Skeletal muscle satellite cell (primary cell): ENCODE measurements around the gene MB21D2.
A peak's percentile ranks its signal among the peaks of the same experiment; 100 is the strongest.

Source experiments
- H3K27me3 ChIP-seq: 2 replicates; pipeline ENCODE4 v1.7.0; 2013; ENCODE audit warnings: low read length; ENCODE audit not compliant: control insufficient read depth, insufficient read depth
- H3K36me3 ChIP-seq: 2 replicates; pipeline ENCODE4 v1.7.0; 2013; ENCODE audit warnings: mild to moderate bottlenecking, control low read depth, low read length; ENCODE audit not compliant: insufficient read depth
- H3K4me1 ChIP-seq: 2 replicates; pipeline ENCODE4 v1.7.0; 2013; ENCODE audit warnings: low read length; ENCODE audit not compliant: control insufficient read depth, insufficient read depth
- H3K4me2 ChIP-seq: 2 replicates; pipeline ENCODE4 v1.7.0; 2013; ENCODE audit warnings: mild to moderate bottlenecking, low read length
- H3K4me3 ChIP-seq: 2 replicates; pipeline ENCODE4 v1.7.0; 2013; ENCODE audit warnings: low read length
- H3K9ac ChIP-seq: 2 replicates; pipeline ENCODE4 v1.7.0; 2013; ENCODE audit warnings: mild to moderate bottlenecking, low read depth, low read length, moderate library complexity
- H3K9me3 ChIP-seq: replicated peaks from 2 replicates; pipeline ENCODE4 v1.7.0; 2013; ENCODE audit warnings: mild to moderate bottlenecking, control low read depth, low read length

MB21D2 gene

GRCh38 chr3:192887701-192888100 lies 30.0 kb downstream of the MB21D2 start:
- H3K4me2 ChIP-seq: no peak overlapping the region
- H3K4me1 ChIP-seq: peaks cover 70% of the 10 kb centered on the region
- no peak overlapping the region for H3K4me3 ChIP-seq
- H3K9ac ChIP-seq: no peak overlapping the region
- H3K27me3 ChIP-seq: no peaks in the 10 kb centered on the region
- no peaks in the 10 kb centered on the region for H3K9me3 ChIP-seq
- no peaks in the 10 kb centered on the region for H3K36me3 ChIP-seq

GRCh38 chr3:192887047-192887446 lies 30.6 kb downstream of the MB21D2 start:
- Histone ChIP-seq H3K9me3 (no peaks in the 10 kb centered on the region), H3K4me3 (no peak overlapping the region), H3K27me3 (no peaks in the 10 kb centered on the region), H3K4me2 (peak overlapping the region; percentile 43), H3K36me3 (no peaks in the 10 kb centered on the region), H3K4me1 (peaks cover 68% of the 10 kb centered on the region), H3K9ac (no peak overlapping the region)

DNA sequence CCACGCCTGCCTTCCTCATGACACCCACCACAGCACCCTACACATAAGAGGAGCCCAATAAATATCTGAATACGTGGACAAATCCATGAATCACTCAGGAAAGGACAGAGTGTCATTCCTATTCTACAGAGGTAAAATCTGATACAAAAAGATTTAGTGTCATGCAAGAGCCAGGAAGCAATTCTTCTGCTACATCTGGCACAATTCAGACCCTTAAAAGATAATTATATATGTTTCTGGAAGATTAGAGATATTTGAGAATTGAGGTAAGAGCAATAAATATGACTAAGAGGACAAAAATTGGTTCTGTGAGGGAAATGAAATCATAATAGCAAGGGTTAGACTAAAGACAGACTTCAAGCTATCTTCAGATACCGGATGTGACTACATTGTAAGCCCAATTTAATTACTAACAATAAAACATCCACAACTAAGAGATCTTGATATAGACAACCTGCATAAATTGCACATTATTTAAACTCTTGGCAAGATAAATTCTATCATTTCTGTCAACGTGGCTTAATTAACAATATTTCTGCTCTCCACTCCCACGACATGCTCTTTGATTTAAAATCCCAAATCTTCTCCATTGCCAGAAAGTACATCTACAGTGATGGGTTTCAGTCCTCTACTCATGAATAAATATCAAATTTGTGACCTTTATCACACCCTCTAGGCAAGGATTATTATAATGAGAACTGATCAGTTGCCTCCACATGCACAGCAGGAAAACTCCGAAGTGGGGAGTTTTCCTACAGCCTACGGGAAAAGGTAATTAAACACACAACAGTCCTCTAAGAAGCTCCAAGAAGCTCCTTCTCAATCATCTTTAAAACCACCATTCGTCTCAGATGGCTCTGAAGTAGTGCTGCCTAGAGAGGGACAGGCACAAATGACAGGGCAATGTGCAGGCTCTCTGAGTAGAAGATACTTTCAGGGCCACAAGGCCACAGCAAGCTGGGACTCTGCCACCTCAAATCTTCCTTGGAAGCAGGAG lies 32.6 kb downstream of the MB21D2 start:
- H3K9me3 ChIP-seq: no peaks in the 10 kb centered on the region
- no peaks in the 10 kb centered on the region for H3K27me3 ChIP-seq
- no peak overlapping the region for H3K9ac ChIP-seq
- peaks cover 67% of the 10 kb centered on the region for H3K4me1 ChIP-seq
- no peaks in the 10 kb centered on the region for H3K36me3 ChIP-seq
- peak overlapping the region; percentile 36 for H3K4me2 ChIP-seq
- no peak overlapping the region for H3K4me3 ChIP-seq

DNA sequence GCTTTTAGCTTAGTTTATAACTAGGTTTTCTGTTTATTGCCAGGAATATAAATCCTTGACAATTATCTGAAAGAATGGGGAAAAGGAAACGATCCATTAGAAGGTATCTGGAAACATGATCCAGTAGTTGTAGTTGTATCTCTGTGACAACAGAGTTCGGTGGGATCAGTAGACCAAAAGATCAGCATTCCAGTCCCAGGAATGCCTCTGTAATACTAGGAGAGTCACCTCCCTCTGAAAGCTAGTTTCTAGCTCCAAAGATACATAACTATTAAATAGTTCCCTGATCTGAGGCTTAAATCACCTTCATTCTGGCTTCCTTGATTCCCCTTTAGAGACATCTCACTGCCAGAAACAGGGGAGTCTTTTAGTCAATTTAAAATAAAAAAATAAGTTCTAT lies 34.1 kb downstream of the MB21D2 start:
- Histone ChIP-seq H3K9me3 (no peaks in the 10 kb centered on the region), H3K4me1 (peaks cover 64% of the 10 kb centered on the region), H3K4me2 (no peak overlapping the region), H3K27me3 (no peaks in the 10 kb centered on the region), H3K36me3 (no peaks in the 10 kb centered on the region), H3K4me3 (no peak overlapping the region), H3K9ac (no peak overlapping the region)

DNA sequence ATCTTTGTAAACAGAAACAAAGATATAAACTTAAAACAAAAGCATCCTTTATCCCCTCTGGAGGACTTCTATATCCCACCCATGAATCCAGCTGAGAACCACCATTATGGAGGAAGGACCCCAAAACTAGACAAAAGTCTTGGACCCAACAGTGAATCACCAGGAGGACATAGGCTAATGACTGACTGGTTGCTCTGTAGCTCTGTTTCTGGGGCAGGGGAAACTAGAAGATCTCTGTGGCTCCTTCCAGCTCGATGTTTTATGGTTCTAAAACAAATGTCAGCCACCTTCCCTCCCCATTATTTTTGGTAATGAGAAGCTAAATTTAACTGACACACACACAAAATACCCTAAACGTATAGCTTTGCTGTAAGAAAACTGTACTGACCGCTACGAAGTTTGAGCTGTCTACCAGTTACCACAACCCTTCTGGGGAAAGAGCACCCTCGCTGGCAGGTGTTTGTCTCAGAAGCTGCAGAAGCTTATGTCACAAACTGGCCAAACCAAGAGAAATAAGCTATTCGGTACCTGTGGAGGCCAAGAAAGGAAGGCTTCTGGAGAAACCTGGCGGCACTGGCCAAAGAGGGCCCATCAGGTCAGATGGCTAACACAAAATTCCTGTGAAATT lies 36.4 kb downstream of the MB21D2 start:
- no peak overlapping the region for H3K4me2 ChIP-seq
- H3K27me3 ChIP-seq: no peaks in the 10 kb centered on the region
- H3K36me3 ChIP-seq: no peaks in the 10 kb centered on the region
- peaks cover 44% of the 10 kb centered on the region for H3K4me1 ChIP-seq
- no peaks in the 10 kb centered on the region for H3K9me3 ChIP-seq
- no peak overlapping the region for H3K4me3 ChIP-seq
- H3K9ac ChIP-seq: no peak overlapping the region

DNA sequence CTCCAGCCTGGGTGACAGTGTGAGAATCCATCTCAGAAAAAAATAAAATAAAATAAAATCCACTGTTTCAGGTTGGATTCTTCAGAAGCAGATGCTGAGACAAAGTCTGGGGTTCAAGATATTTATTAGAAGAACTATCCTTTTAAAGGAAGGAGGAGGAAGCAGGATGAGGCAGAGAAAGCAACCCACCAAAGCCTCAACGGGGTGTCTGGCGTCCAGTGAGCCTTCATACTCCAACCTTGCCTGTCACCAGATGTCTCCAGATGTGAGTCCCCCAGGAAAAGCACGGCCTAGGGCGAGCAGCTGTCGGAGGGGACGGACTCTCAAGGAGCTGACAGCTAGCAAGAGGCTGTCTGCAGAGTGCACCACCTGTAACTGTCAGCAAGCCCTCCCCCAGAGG lies 37.3 kb downstream of the MB21D2 start:
- Histone ChIP-seq H3K27me3 (no peaks in the 10 kb centered on the region), H3K4me2 (no peak overlapping the region), H3K4me3 (no peak overlapping the region), H3K9me3 (no peaks in the 10 kb centered on the region), H3K9ac (no peak overlapping the region), H3K36me3 (no peaks in the 10 kb centered on the region), H3K4me1 (peaks cover 38% of the 10 kb centered on the region)

- no peak overlapping the region for H3K4me3 ChIP-seq
- H3K9ac ChIP-seq: peak overlapping the region; percentile 31
- no peaks in the 10 kb centered on the region for H3K36me3 ChIP-seq
- H3K9me3 ChIP-seq: no peaks in the 10 kb centered on the region
- peaks cover 30% of the 10 kb centered on the region for H3K4me1 ChIP-seq
- H3K4me2 ChIP-seq: peak overlapping the region; percentile 41
- H3K27me3 ChIP-seq: no peaks in the 10 kb centered on the region
Measured at GRCh38 chr3:192879346-192880031, 38.2 kb downstream of the MB21D2 start.

DNA sequence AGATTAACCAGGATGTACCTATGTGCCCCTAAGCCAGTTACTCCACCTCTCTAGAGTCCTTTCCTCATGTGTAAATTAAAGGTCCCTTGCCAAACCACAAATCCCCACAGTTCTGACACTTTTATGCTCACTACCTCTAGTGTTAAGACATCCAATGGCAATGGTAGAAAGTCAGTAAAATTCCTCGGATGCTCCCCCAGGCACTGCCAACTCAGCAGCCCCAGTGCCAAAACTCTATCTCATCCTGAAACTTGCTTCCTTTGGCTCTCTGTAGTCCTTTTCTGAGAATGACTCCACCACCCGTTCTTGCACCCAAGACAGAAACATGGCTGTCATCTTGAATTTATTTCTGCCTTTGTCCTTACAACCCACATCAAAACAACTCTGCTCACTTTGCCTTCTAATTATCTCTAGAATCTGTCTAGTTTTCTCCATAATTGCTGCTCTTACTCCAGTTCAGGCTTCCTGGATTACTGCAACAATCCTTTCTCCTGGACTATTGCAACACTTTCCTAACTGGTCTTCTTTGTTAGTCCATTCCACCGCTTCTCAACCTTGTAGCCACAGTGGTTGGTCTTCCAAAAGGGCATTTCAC lies 41.6 kb downstream of the MB21D2 start:
- no peaks in the 10 kb centered on the region for H3K27me3 ChIP-seq
- peaks cover 16% of the 10 kb centered on the region for H3K4me1 ChIP-seq
- H3K9ac ChIP-seq: no peak overlapping the region
- no peaks in the 10 kb centered on the region for H3K9me3 ChIP-seq
- no peak overlapping the region for H3K4me3 ChIP-seq
- no peaks in the 10 kb centered on the region for H3K36me3 ChIP-seq
- no peak overlapping the region for H3K4me2 ChIP-seq

GRCh38 chr3:192870822-192871221 lies 46.8 kb downstream of the MB21D2 start:
- no peaks in the 10 kb centered on the region for H3K36me3 ChIP-seq
- H3K4me3 ChIP-seq: no peak overlapping the region
- no peaks in the 10 kb centered on the region for H3K9me3 ChIP-seq
- no peak overlapping the region for H3K9ac ChIP-seq
- no peak overlapping the region for H3K4me2 ChIP-seq
- H3K4me1 ChIP-seq: peaks cover 12% of the 10 kb centered on the region
- H3K27me3 ChIP-seq: no peaks in the 10 kb centered on the region

DNA sequence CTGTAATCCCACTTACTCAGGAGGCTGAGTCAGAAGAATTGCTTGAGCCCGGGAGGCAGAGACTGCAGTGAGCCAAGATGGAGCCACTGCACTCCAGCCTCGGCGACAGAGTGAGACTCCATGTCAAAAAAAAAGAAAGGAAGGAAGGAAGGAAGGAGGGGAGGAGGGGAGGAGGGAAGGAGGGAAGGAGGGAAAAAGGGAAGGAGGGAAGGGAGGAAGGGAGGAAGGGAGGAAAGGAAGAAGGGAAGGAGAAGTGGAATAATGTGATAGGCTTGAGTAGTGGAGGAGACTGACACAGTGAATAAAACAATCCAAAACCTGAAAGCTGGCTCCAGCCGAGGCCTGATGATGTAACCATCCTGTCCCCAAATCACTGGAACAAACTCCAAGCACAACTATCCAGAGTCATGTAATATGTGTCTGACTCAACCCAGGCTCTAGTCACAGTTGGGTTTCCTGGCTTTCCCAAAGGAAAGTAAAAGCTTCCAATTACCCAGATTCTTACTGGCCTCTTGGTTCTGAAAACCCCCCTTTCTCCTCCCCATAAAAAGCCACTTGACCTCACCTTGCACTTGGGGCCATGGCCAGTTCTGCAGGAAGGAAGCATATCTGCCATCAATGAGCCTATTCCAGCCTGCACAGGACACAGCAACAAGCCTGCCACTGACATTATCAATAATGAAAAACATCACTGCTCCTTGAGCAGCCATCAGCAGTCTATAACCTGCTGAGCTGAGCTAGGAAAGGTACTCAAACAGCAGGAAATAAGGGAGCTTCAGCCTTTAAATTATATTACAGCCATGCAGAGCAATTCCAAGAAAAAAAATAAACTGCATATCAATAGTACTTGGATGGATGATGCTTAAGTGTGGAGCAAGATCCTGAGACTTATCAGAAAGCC lies 48.3 kb downstream of the MB21D2 start:
- Histone ChIP-seq H3K4me2 (peak overlapping the region; percentile 50), H3K4me1 (peaks cover 16% of the 10 kb centered on the region), H3K27me3 (no peaks in the 10 kb centered on the region), H3K9ac (no peak overlapping the region), H3K36me3 (no peaks in the 10 kb centered on the region), H3K4me3 (no peak overlapping the region), H3K9me3 (no peaks in the 10 kb centered on the region)
